Measurements from ENCODE around the gene KIF16B. TPM values are rescaled to one million over a fixed set of nuclear protein-coding genes. Genes with fewer than 3 reads are reported as not detected.

KIF16B gene
- total and polyA plus RNA-seq, 2 of the 8 experiments (the other 6 are each of a cell fraction or from before 2014, with no cell fraction given): 3.0 to 9.2 TPM

- Histone ChIP-seq H3K79me2 (ENCODE audit: control insufficient read depth in 1 of 2, insufficient read depth in 2 of 2, low read length in 2 of 2) (no peaks in the 10 kb centered on the region), H3K9me3 (ENCODE audit: insufficient read depth in 2 of 2, low read depth in 1 of 2, low read length in 1 of 2) (no peaks in the 10 kb centered on the region), H3K27ac (ENCODE audit: low read depth, low read length) (no peak overlapping the region), H2BK12ac (ENCODE audit: low read depth, low read length) (no peak overlapping the region), H2BK20ac (ENCODE audit: low read length) (no peak overlapping the region), H3K18ac (ENCODE audit: extremely low read depth, low read length) (no peak overlapping the region), H3K23me2 (ENCODE audit: low read depth, low read length) (no peaks in the 10 kb centered on the region), H3K4me2 (ENCODE audit: insufficient read depth in 1 of 2, low read depth in 2 of 2, low read length in 2 of 2) (no peak overlapping the region), H2AK5ac (ENCODE audit: low read depth, low read length) (no peak overlapping the region), H2BK15ac (ENCODE audit: low read length) (no peak overlapping the region), H4K8ac (ENCODE audit: extremely low read depth, insufficient read depth, low read length) (no peak overlapping the region), H2AFZ (ENCODE audit: low read length) (no peak overlapping the region), H3K23ac (ENCODE audit: insufficient read length) (no peak overlapping the region), H3K4me1 (replicated peaks in 1 of 4; ENCODE audit: control insufficient read depth in 3 of 4, insufficient read depth in 4 of 4, low read length in 3 of 4) (peaks cover 0 to 2% (median under 1%) of the 10 kb centered on the region in 4 experiments; a peak in 3 of 7 replicates), H4K91ac (replicated peaks; ENCODE audit: insufficient read length, low read length) (no peak overlapping the region), H3K36me3 (ENCODE audit: control insufficient read depth in 2 of 4, insufficient read depth in 4 of 4, low read length in 3 of 4) (peaks cover 0 to 2% (median 0%) of the 10 kb centered on the region in 4 experiments; a peak in 1 of 8 replicates), H3K56ac (replicated peaks; ENCODE audit: insufficient read length, low read depth, low read length) (no peak overlapping the region), H2BK120ac (replicated peaks; ENCODE audit: low read depth, low read length) (no peak overlapping the region), H2BK5ac (ENCODE audit: low read depth, low read length) (no peak overlapping the region), H4K20me1 (replicated peaks in 1 of 2; ENCODE audit: control insufficient read depth in 1 of 2, insufficient read depth in 2 of 2, low read length in 2 of 2) (no peaks in the 10 kb centered on the region), H3K4ac (replicated peaks; ENCODE audit: insufficient read length, low read depth, low read length) (no peak overlapping the region), H4K5ac (ENCODE audit: insufficient read length, low read depth, low read length) (no peak overlapping the region), H3K14ac (ENCODE audit: insufficient read length) (no peak overlapping the region), H3K79me1 (ENCODE audit: low read depth, low read length) (no peaks in the 10 kb centered on the region), H3K9ac (replicated peaks in 1 of 4; ENCODE audit: extremely low read depth in 1 of 4, low read depth in 3 of 4, low read length in 3 of 4) (no peak overlapping the region), H3K27me3 (replicated peaks in 1 of 4; ENCODE audit: control insufficient read depth in 3 of 4, extremely low read depth in 1 of 4, insufficient read depth in 3 of 4, low read length in 3 of 4) (no peaks in the 10 kb centered on the region), H3K4me3 (ENCODE audit: extremely low read depth in 1 of 4, insufficient read depth in 2 of 4, low read depth in 3 of 4, low read length in 4 of 4) (no peak overlapping the region)
- ChIA-PET CTCF (ENCODE audit: partially characterized antibody) (interaction anchor here (0.9 to 1.5 kb wide), 2 partner anchors 84 to 111 kb away, joined by 3 to 5 read pairs; no protein-coding TSS in a partner anchor), POLR2A (ENCODE audit: partially characterized antibody) (no interaction called here)
- DNase-seq (ENCODE audit: low read depth in 1 of 2, low spot score in 2 of 2) (no peak), FAIRE-seq (no peak)
- TF ChIP-seq CTCF (IDR thresholded peaks at IDR 0.05; ENCODE audit: control extremely low read depth in 1 of 3, insufficient read depth in 1 of 3, low read depth in 1 of 3, low read length in 3 of 3): no peak
- TF ChIP-seq CEBPB (IDR thresholded peaks at IDR 0.05; ENCODE audit: low read depth, low read length): no peak
- TF ChIP-seq GTF2F1 (IDR thresholded peaks at IDR 0.05; ENCODE audit: borderline replicate concordance, low read depth, low read length): no peak
- no peak for TF ChIP-seq SP2 (IDR thresholded peaks at IDR 0.05; ENCODE audit: low read length)
- no peak for TF ChIP-seq RFX5 (IDR thresholded peaks at IDR 0.05; ENCODE audit: borderline replicate concordance, low read depth, low read length)
- 93% methylated on average over 5 of the region's 5 CpGs; no CpG with 5 or more reads in 1 of the 2 experiments for WGBS, 2 experiments (ENCODE audit: extremely low coverage in 1 of 2, insufficient coverage in 1 of 2, insufficient read length in 1 of 2, insufficient replicate concordance in 2 of 2, low coverage in 1 of 2, low lambda C conversion rate in 2 of 2, missing lambda C conversion rate in 1 of 2)
These were observed 208.9 kb downstream of the KIF16B start for GRCh38 chr20:16364320-16364687.

All from H1 (cell line).